GM18508 (cell line): ENCODE data around the gene UNC79.

Experiments
- ATAC-seq: cut with Tn5 transposase; IDR thresholded peaks from one replicate; pipeline ENCODE4 v1.9.1; 2021; ENCODE audit warnings: moderate number of reproducible peaks; ENCODE audit not compliant: insufficient read depth, unreplicated experiment

UNC79 gene

DNA sequence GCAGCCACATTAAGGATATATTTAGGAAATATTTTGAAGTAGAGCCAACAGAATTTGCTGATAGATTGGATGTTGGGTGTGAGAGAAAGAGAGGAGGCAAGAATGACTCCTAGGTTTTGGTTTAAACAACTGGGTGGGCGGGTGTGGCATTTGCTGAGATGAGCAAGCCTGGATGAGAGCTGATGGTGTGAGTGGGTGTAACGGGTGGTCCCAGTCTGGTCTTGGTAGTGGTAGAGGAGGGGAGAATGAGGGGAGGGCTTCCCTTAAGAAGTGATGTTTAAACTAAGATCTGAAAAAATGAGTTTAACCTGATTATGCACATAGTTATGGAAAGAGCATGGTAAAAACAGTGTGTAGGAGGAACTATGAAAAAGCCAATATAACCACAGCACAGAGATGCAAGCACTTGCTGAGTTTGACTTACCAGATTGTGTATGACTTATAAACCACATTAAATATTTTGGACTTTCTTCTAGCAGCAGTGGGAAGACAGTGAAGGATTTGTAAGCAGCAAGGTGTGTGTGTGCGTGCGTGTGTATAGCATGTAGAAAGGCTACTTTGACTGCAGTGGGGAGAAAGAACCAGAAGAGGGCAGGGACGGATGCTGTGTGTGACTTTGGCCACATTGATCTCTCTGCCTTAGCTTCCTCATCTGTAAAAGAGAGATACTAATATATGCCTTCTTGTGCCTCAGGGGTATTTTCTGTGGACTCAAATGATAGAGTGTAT lies 217.9 kb downstream of the UNC79 start:
- no peak for ATAC-seq

DNA sequence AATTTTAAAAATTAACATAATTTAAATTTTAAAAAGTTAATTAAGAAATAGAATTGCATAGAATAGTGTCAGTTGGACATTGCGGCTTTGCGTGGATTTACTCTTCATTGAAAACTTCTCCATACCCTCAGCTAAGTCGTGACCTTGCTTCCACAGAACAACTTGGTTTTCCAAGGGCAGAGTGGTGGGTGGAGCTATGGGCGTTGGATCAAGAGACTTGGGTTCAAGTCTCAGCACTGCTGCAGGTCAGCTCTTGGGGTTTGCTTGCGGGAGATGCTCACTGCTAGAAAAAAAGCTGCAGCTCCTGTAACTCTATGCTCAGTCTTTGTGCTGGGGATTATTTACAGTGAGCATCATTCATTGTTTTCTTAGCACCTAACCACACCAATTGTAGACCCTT lies 223.9 kb downstream of the UNC79 start:
- no peak for ATAC-seq

DNA sequence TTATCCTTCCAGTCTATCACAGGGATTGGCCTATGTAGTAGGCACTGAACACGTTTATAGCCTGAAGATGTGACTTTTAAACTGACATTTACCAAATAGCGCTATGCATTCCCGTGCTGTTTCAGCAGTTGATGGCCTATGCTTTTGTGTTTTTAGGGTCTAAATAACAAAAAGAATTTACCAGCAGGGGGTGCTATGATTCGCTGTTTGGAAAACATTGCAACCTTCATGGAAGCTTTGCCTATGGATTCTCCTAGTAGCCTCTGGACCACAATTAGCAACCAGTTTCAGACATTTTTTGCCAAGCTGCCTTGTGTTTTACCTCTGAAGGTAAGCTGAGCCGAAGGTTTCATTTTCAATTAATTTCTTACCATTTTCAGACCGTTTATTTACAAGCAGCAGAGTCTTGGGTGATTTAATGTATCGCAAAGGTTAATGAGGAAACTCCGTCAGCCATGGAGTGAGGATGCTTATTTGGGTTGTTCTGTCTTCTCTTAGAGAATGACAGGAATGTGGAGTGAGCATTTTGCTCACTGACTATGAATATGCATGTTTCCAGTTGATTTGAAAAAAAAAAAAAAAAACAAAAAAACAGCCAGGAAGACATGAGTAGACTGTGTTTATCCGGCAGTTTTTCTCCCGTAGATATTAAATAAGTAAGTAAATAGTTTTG lies 224.5 kb downstream of the UNC79 start:
- ATAC-seq: no peak

DNA sequence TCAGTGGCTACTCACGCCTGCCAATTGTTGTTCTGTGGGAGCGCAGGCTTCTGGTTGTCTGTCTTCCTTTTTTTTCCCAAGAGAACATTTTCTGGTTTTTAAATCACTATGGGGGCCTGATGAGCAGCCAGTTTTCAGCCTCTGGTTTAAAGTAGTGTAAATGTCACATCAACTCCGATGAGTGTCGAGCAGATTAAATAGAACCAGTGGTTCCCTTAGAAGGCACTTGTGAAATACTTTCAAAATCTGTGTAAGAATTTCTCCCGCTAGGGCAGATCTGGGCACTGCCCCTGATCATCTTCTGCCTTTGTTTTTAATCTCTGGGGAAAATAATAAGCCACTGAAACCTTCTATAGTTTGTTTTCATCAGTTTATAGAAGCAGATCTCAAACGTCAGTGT lies 227.1 kb downstream of the UNC79 start:
- no peak for ATAC-seq

DNA sequence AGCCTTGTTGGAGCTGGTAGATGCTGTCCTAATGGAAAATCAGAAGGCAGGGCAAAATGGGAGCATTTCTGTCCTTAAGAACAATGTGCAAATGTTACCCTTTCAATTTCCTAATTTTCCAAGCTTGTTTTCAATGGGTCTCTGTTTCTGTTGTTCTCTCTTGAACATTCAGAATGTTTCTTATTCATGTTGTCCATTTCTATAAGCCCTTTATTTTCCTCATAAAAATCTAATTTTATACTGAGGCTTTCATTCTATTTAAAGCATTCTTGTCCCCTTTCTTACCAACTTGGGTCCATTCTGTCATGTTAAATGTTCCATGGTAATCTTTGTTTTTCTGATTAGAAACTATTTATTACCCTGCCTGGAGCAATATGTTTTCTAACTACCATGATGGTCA lies 232.6 kb downstream of the UNC79 start:
- ATAC-seq: no peak

DNA sequence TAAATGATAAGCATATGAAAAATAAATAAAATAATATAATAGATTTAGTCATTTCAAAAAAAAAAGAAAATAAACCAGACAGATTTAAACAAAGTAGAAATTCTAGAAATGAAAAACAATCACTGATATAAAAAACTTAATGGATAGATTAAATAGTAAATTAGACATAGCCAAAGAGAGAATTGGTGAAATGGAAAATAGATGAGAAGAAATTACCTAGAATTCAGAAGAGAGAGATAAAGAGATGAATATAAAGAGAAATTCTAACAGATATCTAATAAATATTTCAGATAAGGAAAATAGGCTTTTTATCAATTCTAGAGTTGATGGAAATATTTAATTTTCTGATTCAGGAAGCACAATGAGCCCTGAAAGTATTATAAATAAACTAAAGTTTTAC lies 234.4 kb downstream of the UNC79 start:
- no peak for ATAC-seq

DNA sequence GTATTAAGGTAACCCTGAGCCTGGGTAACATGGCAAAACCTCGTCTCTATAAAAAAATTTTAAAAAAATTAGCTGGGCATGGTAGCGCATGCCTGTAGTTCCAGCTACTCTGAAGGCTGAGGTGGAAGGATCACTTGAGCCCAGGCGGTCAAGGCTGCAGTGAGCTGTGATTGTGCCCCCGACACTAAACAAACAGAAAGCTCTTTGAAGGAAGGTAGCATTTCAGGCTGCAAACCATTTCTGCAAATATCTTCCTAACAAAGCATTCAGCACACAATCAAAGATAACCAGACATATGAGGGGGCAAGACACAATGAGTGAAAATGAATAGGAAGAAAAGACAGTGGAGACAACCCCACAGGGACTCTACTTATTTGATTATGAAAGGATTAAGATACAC lies 238.9 kb downstream of the UNC79 start:
- no peak for ATAC-seq

DNA sequence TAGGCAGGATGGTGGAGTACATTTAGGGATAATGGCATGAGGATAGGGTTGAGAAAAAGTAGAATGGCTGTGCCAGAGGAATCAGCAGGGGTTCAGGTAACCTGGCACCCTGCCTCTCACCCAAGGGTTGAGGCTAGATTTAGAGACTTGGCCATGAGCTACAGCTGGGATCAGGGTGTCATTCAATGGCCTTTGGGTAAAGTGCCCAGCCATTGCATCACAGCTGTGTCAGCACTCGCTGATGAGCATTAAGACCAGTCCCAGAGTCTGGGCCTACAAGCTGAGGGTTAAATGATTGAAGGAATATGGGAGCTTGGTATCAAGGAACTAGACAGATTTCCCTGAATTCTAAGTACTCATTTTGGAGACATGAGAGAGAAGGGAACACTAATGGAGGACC lies 243.6 kb downstream of the UNC79 start:
- no peak for ATAC-seq

DNA sequence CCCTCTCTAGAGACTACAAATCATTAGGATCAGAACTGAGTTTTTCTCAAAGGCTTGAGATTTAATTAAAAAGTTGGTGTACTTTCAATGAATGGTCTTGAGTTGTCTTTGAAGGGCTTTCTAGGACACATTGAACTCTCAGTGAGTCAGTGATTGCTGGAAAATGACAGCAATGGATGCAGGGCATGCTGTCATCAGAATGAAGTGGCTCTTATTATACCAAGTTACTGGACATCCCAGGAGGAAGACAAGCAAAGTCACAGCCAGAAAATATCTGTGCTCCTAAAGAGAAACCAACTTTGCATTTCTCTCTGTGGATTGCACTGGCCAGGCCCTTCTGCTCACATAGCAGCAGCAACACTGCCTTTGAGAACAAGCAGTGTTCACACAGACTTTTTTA lies 244.9 kb downstream of the UNC79 start:
- ATAC-seq: no peak

DNA sequence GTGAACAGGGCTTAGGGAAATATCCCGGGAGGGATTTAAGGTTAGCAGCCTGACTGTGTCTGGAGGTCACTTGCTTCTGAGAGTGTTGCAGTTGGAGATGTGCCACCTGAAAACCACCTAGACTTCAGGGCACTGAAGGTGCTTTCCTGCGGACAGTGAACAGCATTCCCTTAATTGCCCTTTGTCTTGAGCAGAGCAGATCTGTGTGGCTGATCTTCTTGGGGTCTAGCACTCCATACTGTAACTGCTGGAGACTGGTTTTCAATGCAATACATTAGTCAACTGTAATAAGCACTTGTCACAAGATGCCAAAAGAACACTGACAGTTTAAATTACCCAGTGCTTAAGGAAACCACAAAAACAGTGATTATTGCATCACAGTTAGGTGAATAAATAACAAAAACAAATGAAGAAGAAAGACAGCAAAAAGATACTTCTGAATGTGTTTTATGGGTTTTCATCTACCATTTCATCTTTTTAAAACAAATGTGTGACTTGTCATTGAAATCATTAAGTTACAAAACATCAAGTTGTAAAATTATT lies 245.7 kb downstream of the UNC79 start:
- ATAC-seq: no peak

DNA sequence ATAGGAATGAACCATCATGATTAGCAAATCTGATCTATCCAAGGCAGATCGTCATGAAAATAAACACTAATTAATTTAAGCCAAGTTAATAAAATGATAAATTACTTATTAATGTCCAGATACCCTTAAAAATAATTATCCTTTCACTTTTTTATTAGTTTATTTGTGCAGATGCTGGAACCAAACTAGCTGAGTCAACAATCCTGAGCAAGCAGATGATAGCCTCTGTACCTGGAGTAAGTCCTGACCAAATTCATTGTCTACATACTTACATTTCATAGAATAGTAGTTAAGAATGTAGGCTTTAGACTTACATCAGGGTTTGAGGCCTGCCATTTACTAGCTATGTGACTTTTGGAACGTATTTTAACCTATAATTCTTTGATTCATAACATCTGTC lies 251.7 kb downstream of the UNC79 start:
- ATAC-seq: no peak

DNA sequence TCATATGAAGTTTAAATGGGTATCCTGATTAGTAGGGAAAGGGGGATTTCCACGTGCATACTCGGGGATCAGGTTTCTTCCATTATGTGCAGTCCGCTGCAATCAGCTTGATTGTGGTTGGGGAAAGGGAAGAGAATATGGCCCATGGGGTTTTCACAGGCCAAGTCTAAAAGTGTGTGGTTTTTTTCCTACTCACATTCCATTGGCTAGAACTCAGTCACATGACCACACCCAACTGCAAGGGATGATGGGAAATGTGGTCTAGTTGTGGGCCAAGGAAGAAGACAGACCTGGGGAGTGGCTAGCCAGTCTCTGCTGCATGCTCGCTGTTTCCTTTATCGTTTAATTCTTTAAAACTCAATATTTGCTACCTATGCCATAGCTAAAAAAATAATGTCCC lies 252.5 kb downstream of the UNC79 start:
- no peak for ATAC-seq

DNA sequence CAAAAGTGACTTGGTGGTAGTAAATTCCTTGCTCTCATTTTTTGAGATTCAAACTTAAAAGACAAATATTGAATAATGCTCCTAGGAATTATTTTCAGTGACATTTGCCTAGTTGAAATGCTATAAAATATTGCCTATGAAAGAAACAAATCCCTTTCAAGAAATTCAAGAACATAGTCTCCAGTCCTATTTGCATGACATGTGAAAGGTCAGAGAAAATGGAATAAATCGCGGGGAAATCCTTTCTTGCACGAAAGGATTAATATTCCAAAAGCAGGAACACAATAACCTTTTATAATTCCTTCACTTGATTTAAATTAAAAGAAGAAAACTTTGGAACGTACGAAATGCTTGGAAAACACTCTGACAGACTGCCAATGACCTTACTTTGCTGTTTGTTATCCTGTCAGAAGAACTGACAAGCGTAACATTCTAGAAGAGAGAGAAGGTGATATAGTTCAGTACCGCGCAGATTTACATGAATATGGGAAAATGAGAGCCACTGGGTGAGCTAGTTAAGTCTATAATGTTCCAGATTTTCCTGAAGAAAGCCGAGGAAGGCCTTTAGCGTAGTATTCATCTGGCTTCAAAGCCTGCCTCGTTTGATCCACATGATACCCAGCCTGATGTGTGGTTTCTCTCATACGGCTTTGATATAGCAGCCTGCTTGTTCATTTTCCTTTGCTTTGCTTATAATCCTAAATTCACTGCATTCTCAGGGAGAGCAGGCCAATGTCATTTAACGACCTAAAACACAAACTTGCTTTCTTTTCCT lies 254.6 kb downstream of the UNC79 start:
- no peak for ATAC-seq

DNA sequence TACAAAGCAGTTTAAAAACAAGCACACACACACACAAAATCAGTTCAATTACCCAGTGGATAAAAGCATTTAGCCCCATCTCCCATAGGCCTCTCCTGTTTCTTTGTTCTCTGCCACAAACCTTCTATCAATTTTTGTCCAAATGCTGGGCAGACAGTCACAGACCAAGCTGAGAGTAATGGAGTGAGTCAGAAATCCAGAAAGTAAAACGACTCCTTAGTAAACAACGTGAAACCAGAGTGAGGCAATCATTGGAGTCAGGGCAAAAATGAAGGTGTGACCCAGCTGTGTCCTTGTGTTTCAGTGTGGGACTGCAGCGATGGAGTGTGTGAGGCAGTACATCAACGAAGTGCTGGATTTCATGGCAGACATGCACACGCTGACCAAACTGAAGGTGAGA lies 255.5 kb downstream of the UNC79 start:
- no peak for ATAC-seq

DNA sequence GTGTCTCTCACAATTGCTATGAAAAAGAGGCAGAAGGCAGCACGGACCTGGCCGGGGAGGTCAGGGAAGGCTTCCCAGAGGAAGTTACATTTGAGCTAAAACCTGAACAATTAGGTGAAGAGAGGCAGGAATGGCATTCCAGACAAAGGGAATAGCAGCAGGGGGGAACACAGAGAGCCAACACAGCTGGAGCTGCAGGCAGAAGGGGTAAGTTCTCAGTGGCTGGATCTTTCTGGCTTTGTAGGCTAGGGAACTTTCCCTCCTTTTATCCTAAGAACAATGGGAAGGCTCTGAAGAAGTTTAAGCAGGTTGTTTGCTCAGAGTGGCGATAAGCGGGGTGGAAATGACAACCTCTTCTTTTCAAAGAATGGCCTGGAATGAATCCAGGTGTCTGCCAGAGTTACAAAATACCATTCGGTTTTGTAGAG lies 257.5 kb downstream of the UNC79 start:
- ATAC-seq: no peak

DNA sequence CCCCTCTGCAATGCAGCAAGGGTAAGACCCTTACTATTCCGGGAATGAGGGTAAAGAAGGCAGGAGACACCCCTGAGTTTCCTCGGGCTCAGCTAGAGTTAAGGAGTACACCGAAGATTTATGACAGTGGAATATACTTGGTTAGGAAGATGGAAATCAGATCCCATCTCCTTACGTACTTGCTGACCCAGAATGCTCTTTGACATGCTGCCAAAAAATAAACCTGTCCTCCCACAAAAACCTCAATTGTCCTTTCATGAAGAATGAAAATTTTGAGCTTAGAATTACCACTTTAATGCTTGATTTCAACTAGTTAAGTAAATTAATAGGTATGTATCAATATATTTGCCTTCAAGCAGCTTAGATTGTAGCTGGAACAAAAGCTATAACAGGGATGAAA lies 258.1 kb downstream of the UNC79 start:
- ATAC-seq: no peak

DNA sequence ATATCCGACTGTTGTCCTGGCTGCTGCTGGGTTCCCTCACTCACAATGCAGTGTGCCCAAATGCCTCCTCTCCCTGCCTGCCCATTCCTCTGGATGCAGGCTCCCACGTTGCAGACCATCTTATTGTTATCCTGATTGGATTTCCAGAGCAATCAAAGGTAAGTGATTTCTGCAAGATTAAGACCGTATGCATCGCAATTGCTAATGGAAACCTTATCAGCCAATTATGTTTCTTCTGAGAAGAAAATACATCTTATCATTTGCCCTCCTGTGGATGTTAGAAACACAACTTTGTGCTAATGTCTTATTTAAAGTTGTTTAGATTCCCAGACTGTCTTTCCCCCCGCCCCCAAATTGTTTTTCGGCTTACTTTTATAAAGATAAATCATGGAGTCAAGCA lies 259.4 kb downstream of the UNC79 start:
- ATAC-seq: no peak

DNA sequence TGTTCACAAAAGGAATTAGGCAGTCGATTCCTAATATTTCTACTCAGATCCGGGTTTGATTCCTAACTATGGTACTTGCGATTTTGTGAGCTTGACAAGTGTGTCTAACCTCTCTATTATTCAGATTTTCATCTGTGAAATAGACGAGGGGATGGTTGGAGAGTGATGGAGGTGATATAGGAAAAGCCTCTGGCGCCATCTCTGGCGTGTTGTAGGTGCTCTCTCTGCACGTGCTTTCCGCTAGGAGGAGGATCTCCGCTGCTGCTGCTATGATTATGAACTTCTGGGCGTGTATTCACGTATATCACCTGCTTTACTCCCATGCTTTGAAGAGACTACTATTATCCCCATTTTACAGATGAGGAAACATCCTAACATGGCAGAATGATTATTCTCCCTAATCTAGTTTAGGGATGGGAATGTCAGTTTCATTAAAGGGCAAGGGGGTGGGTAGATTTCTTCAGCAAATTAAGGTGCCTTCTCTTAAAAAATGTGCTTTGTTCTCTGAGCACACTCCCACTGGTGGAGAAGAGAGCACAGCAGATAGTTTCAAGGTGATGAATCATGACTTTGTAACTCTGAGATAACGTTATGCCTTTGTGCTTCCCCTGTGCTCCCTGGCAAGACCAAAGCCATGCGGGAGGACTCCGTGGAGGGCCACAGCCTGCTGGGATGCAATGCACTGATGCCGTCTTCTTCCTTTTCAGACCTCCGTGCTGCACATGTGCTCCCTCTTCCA lies 260.5 kb downstream of the UNC79 start:
- ATAC-seq: no peak

DNA sequence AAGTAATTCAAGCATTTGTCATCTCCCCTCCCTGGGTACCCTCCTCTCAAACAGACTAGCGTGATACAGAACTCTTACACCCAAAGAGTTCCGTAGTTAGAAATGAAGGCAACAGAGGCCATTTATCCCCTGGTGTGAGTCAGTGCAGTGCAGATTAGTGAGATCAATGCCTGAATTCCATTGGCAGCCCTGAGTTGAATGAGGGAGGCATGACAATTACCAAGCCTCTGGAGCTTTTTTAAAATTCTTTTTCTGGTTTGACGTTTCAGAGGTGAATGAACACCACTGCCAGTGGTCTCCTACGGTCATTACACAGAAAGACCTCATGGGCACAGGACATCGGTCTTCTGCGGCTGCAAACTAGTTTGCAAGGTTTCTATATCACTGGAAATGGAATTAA lies 263.2 kb downstream of the UNC79 start:
- ATAC-seq: no peak

DNA sequence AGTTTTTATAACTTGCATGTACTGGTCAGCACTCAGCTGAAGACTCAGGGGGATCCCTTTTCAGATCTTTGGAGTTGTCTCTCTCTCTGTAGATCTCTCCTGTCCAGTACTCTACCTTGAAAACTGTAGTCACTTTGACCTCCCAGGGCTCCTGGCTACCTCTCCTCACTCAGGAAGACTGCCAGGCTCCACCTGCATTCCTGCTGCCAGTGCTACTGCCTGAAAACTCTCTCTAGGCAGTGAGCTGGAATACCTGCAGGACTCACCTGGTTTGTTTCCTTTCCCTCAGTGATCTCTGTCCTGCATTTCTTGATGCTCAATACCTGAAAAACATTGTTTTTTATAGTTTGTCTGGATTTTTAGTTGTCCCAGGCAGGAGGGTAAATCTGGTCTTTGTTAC lies 270.2 kb downstream of the UNC79 start:
- ATAC-seq: no peak

DNA sequence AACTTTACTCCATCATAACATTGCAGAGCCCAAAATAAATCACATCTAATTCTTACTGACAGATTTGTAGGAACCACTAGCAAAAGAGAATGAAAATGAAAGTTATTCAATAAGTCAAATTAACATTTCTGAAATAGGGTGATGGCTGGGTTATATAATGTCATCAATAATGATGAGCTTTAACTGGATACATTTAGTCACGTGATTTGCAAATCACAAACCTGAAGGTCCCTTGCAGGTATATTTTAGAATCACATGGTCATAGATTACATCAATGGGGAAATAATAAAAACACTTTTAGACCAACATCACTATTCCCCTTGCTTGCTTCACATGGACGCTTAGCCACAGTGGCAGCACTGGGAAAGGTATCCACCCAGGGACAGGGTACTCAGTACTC lies 270.8 kb downstream of the UNC79 start:
- no peak for ATAC-seq
